ENCODE data around the gene AGMO.

The AGMO gene

GRCh38 chr7:15498465-15498864 lies 63.4 kb downstream of the AGMO start:
- DNase-seq (ENCODE audit: low read depth) = no peak

DNA sequence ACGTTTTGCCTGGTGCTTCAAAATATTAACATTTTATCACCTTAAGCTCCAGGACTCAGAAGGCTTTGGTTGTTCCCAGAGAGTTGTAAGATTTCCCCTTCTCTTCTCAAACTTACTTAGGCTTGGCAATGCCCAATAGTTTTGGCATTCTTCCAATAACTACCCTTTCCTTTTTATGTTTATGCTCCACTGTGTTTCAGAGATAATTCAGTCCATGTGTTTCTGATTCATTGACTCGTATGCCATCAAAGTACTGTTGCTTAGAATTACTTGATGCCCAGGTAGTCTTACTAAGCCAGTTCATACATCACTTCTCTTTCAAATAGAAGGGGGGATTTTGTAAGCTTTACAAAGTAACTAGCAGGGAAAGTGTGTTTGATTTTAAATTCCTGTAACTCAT lies 66.6 kb downstream of the AGMO start:
- DNase-seq (ENCODE audit: low read depth) = no peak

DNA sequence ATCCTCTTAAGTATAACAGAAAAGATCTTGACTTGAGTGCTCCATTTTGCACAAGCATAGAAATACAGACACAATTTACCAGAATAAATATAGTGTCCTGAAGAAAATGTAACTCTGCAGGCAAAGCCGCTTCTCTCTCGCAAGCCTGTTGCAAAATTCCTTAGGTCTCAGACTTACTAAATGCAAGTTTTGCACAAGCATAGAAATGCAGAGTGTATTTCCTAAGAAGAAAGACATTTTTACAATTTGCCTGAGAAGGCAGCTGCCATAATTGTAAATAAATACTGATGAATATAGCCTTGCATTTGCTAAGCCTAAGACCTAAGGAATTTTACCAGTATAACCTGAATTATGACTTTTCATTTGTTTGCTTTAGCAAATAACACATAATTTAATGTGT lies 67.1 kb downstream of the AGMO start:
- no peak for DNase-seq (ENCODE audit: low read depth)

DNA sequence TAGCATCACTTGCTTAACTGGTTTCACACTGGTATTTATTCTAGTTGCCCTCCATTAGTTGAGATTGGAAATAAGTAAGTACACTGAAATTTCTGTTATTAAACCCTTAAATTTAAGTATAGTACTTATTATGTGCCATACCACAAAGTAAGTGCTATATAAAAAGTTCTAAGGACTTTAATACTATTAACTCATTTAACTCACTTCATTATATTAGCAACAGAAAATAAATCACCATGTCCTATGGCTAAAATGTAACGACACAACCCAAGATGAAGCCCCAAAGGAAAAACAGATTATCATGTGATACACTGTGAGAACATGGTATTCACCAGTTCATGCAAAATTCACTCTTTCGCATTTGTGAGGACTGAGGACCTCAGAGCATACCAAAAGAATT lies 70.5 kb downstream of the AGMO start:
- no peak for DNase-seq (ENCODE audit: low read depth)

- DNase-seq (ENCODE audit: low read depth) = no peak
Observed at GRCh38 chr7:15490291-15490690, 71.5 kb downstream of the AGMO start.

DNA sequence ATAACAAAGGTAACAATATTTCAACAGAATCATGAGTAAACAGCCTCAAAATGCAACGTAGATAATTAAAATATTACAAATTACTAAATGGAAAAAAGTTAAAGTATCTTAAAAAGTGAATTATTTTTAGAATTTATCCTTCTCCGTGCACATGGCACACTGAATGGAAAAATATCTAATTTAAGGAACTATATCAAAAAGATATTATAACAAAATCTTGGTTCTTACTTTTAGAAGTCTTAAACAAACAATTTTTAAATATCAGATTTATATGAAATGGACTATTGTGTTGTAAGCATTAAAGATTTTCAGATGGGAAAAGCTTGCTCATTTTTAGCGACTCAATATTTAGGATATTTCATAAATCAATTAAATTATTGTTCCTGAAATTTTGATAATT lies 72.0 kb downstream of the AGMO start:
- DNase-seq (ENCODE audit: low read depth) = no peak

GRCh38 chr7:15489383-15489782 lies 72.4 kb downstream of the AGMO start:
- no peak for DNase-seq (ENCODE audit: low read depth)

DNA sequence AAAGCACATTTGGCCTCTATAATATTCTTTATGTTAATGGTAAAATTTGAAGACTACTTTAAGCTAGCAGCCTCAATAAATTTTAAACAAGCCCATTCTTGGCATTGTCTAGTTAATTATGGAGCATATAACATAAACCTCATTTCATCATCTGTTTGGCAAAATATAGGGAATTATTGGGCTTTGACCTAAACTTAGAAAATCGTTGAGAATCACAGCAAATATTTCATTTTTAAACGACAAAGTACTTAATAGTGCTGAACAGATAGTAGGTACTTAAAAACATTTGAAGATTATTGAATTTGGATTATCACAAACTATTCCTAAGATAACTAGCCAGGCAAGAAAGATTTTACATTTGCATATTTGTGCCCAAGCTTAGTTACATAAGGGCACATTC lies 73.4 kb downstream of the AGMO start:
- DNase-seq (ENCODE audit: low read depth) = no peak

GRCh38 chr7:15487896-15488295 lies 73.9 kb downstream of the AGMO start:
- no peak for DNase-seq (ENCODE audit: low read depth)

- DNase-seq (ENCODE audit: low read depth) = no peak
Observed at GRCh38 chr7:15485998-15486397, 75.8 kb downstream of the AGMO start.

DNA sequence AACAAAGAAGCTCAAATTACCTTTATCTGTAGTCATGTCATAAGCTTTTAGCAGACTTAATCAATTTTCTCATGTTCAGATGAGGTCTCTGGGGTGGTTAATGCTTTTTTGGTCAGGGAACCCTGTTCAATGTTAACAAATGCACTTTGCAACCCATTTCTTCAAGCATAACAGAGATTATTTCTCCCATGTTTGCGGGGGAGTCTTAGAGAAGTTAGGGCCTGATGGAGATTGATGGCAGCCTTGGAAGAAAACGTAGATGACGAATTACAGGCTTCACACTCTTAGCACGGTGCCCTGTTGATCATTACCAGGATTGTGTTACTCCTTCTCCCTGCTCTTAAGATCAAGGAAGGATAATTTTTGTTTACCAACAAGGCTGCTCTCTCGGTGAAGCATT lies 76.4 kb downstream of the AGMO start:
- no peak for DNase-seq (ENCODE audit: low read depth)

GRCh38 chr7:15481132-15481531 lies 80.7 kb downstream of the AGMO start:
- DNase-seq (ENCODE audit: low read depth) = no peak

DNA sequence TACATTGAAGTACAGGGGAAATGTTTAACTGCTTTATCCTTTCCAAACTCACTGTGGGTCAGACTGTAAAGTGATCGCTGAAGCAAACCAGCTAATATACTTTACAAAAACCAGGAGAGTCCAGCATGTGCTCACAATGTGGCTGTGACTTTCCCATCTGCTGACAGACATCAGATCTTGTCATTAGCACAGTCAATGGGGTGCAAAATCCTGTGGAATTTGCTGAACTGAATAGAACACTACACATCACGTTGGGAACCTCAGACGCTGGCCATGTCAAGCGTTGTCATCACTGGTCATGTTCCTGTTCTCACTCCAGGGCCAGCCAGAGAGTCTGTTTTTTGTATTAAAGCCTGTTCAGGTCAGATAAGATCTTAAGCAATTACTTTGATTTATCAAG lies 83.4 kb downstream of the AGMO start:
- DNase-seq (ENCODE audit: low read depth) = no peak

DNA sequence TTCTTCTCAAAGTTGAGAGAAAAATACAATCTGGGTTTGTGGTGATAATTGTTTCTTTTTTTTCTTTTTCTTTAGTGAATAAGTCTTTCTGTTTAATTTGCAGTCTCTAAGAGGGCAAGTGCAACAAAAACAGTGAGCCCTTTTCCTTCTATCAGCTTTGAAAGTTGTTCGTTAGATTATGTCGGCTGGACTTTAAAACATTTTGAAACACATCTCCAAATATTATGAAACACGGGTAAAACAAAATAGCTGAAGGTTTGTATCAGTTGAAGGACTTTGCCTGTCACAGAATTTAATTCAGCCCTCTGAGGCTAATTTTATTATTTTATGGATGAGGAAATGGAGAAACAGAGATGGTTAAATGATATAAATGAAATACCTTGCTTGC lies 85.3 kb downstream of the AGMO start:
- no peak for DNase-seq (ENCODE audit: low read depth)

GRCh38 chr7:15475808-15476530 lies 85.8 kb downstream of the AGMO start:
- DNase-seq (ENCODE audit: low read depth) = no peak

- DNase-seq (ENCODE audit: low read depth) = no peak
Observed at GRCh38 chr7:15471669-15471950, 90.2 kb downstream of the AGMO start.

- no peak for DNase-seq (ENCODE audit: low read depth)
Observed at GRCh38 chr7:15470825-15471668, 90.8 kb downstream of the AGMO start.

DNA sequence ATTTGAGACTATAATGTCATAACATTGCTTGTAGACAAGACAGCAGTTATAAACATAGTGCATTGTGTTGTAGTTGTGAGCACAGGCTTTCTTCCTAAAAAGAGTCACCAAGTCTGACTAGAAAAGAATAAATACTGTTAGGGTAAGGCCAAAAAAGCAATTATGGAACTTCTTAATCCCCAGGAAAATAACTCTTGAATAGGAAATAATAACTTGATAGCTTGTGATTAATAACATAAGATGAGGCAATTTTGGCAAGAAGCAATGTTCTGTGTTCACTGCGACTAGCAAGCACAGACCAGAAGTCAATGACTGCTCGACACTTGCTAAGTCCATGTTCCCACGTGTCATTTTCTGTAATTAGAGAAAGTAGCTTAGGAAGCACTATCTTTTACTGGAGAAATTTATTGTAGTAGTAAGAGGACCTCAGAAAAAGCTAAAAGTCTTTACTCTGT lies 97.1 kb downstream of the AGMO start:
- DNase-seq (ENCODE audit: low read depth) = no peak

DNA sequence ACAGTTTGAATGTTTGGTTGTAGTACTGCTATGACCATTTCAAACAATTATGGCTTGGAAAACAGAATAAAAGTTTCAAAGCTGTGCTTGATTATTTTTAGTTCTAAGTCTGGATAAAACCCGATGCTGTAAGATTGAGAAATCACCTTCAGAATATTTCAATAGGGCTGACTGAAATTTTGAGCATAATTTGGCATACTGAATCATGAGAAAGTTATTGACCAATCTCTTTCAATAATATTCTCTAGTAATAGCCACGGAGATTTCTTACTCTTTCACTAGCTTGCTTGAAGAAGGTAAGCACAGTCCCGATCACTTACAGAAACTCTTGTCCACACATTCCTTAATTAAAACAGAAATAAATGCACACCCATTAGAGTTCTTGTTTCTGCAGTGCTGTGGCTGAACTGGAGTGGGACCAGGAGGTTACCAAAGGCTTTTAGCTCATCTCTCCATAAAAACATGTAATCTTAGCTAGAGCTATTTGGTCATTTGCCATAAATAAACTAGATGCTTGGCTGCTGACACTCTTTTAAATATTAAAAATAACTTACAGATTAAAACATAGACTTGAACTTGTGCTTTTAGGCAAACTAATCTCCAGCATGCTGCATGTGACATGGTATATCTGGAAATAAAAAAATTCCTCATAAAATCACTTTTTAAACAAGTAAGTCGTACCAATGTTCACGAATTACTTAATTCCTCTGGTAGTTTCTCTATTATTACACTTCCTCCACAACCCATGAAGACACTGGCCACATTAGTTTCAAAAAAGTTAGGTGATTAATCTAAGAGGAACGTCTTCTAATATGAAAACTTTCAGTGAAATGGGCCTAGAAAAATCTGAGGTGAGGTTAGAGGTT lies 97.8 kb downstream of the AGMO start:
- no peak for DNase-seq (ENCODE audit: low read depth)

GRCh38 chr7:15462721-15463389 lies 99.0 kb downstream of the AGMO start:
- DNase-seq (ENCODE audit: low read depth) = no peak

- no peak for DNase-seq (ENCODE audit: low read depth)
Observed at GRCh38 chr7:15461576-15461975, 100.2 kb downstream of the AGMO start.

DNA sequence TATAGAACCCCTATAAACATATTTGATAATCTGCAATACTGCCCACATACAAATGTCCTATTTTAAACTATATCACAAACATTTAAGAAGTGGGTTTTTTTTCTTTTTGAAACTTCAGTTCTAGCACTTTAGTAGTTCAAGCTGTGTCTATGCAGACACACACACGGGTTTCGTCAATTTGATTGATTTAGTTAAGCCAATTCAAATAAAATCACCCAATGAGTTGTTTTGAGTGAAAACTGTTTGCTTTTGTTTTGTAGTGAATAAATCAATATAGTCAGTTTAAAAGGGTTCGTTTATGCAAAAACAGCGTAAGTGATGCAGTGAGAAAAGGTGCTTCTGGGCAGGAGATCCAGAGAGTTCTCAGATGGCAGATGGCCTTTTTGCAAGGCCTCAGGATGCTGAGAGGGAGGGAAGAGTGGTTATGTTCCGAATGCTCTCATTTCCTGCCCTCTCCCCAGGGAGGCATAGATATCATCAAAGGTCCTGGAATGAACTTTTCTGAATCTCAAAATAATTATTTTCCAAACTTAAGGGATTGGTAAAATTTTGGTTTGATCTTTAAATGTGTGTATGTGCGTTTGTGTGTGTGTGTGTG lies 102.7 kb downstream of the AGMO start:
- no peak for DNase-seq (ENCODE audit: low read depth)
